Bronchial epithelial cell (primary cell): ENCODE data around the gene HDAC6. TPM values are rescaled to one million over a fixed set of nuclear protein-coding genes. Genes with fewer than 3 reads are reported as not detected.

Source experiments
- DNase-seq: peaks from one replicate; pipeline ENCODE4 v3.0.0-alpha.2; 2010; ENCODE audit warnings: low read depth
- FAIRE-seq: peaks from 2 replicates; lab custom pipeline; 2011; peaks lifted over from hg19 to GRCh38; lab: Jason Lieb, UNC
- H3K27me3 ChIP-seq: 2 replicates; pipeline ENCODE4 v1.5.1; 2011; ENCODE audit warnings: low read length; ENCODE audit not compliant: control insufficient read depth, insufficient read depth
- H3K36me3 ChIP-seq: 2 replicates; pipeline ENCODE4 v1.5.1; 2011; ENCODE audit warnings: low read length; ENCODE audit not compliant: control insufficient read depth, insufficient read depth
- H3K4me3 ChIP-seq: 2 replicates; pipeline ENCODE4 v1.5.1; 2011; ENCODE audit warnings: mild to moderate bottlenecking, low read depth, low read length, control low read depth
- total RNA-seq: library from RNA; depleted of rRNA; stranded (reverse); fragments of >200 nt; gene quantifications from 2 replicates; pipeline ENCODE4 v1.2.1, GENCODE V29; 2014
- TF ChIP-seq, protein P1 (sequence below): IDR thresholded peaks from 2 replicates; pipeline ENCODE4 v1.5.1; 2011; ENCODE audit warnings: mild to moderate bottlenecking, moderate library complexity, low read length, control low read depth, inconsistent platforms; ENCODE audit not compliant: insufficient read depth, severe bottlenecking

HDAC6 gene
- total RNA-seq, 1 donor from 2014 or later, result 33.2 TPM

DNA sequence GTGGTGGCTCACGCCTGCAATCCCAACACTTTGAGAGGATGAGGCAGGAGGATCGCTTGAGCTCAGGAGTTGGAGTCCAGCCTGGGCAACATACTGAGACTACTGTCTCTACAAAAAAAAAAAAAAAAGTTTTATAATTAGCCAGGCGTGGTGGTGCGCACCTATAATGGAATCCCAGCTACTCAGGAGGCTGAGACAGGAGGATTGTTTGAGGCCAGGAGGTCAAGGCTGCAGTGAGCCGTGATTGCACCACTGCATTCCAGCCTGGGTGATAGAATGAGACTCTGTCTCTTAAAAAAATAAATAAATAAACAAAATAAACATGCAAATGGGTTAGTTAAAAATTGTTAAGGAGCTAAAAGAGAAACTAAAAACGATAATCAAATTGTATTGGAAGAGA lies 32.6 kb upstream of the HDAC6 start:
- no peak for FAIRE-seq
- no peak overlapping the region for H3K4me3 ChIP-seq
- TF ChIP-seq, protein P1, sequence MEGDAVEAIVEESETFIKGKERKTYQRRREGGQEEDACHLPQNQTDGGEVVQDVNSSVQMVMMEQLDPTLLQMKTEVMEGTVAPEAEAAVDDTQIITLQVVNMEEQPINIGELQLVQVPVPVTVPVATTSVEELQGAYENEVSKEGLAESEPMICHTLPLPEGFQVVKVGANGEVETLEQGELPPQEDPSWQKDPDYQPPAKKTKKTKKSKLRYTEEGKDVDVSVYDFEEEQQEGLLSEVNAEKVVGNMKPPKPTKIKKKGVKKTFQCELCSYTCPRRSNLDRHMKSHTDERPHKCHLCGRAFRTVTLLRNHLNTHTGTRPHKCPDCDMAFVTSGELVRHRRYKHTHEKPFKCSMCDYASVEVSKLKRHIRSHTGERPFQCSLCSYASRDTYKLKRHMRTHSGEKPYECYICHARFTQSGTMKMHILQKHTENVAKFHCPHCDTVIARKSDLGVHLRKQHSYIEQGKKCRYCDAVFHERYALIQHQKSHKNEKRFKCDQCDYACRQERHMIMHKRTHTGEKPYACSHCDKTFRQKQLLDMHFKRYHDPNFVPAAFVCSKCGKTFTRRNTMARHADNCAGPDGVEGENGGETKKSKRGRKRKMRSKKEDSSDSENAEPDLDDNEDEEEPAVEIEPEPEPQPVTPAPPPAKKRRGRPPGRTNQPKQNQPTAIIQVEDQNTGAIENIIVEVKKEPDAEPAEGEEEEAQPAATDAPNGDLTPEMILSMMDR, result no peak
- no peaks in the 10 kb centered on the region for H3K27me3 ChIP-seq
- DNase-seq, result no peak
- no peaks in the 10 kb centered on the region for H3K36me3 ChIP-seq

GRCh38 chrX:48770296-48770695 lies 31.6 kb upstream of the HDAC6 start:
- DNase-seq, result no peak
- TF ChIP-seq, protein P1, result no peak
- FAIRE-seq, result no peak

GRCh38 chrX:48772602-48773001 lies 29.3 kb upstream of the HDAC6 start:
- FAIRE-seq (no peak), DNase-seq (no peak)
- no peak overlapping the region for H3K4me3 ChIP-seq
- no peaks in the 10 kb centered on the region for H3K27me3 ChIP-seq
- TF ChIP-seq, protein P1, result no peak
- no peaks in the 10 kb centered on the region for H3K36me3 ChIP-seq

More at GRCh38 chrX:48770296-48770695, 31.6 kb upstream of the HDAC6 start:
- Histone ChIP-seq H3K27me3 (no peaks in the 10 kb centered on the region), H3K36me3 (no peaks in the 10 kb centered on the region), H3K4me3 (no peak overlapping the region)

DNA sequence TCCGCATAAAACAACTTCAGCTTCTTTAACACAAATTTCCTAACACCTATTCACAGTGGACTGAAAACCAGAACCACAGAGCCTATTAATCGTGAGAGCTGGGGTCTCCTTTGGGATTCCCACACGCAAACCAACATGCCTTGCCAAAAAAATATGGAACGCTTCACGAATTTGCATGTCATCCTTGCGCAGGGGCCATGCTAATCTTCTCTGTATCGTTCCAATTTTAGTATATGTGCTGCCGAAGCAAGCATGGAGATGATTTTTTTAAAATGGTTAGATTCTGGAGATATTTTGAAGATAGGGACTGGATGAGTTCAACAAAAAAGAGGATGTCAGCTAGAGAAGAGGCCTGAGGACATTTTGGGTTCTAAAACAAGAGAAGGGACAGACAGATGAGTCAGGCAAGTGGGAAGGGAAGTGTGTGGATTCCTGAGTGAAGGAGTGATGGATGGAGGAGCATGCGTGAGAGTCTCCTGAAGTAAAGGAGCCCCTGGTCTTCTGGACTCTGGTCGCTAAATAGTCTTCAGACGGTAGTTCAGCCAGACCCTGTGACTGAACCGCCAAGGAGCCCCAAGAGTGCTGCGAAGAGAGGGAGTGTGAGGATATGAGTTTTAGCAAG lies 24.9 kb upstream of the HDAC6 start:
- no peaks in the 10 kb centered on the region for H3K36me3 ChIP-seq

GRCh38 chrX:48779399-48779798 lies 22.5 kb upstream of the HDAC6 start:
- H3K4me3 ChIP-seq, result no peak overlapping the region
- TF ChIP-seq, protein P1, result no peak
- no peaks in the 10 kb centered on the region for H3K27me3 ChIP-seq
- H3K36me3 ChIP-seq, result no peaks in the 10 kb centered on the region
- FAIRE-seq, result no peak
- no peak for DNase-seq

More for the DNA sequence above, 24.9 kb upstream of the HDAC6 start:
- Histone ChIP-seq H3K4me3 (no peak overlapping the region), H3K27me3 (no peaks in the 10 kb centered on the region)
- TF ChIP-seq, protein P1, result no peak
- no peak for FAIRE-seq
- DNase-seq, result no peak

- no peaks in the 10 kb centered on the region for H3K36me3 ChIP-seq
- DNase-seq (no peak), FAIRE-seq (no peak)
- no peak overlapping the region for H3K4me3 ChIP-seq
- TF ChIP-seq, protein P1, result no peak
- no peaks in the 10 kb centered on the region for H3K27me3 ChIP-seq
Measured at GRCh38 chrX:48781705-48782104, 20.2 kb upstream of the HDAC6 start.
